ENCODE data around the gene CCNK.

CCNK gene

DNA sequence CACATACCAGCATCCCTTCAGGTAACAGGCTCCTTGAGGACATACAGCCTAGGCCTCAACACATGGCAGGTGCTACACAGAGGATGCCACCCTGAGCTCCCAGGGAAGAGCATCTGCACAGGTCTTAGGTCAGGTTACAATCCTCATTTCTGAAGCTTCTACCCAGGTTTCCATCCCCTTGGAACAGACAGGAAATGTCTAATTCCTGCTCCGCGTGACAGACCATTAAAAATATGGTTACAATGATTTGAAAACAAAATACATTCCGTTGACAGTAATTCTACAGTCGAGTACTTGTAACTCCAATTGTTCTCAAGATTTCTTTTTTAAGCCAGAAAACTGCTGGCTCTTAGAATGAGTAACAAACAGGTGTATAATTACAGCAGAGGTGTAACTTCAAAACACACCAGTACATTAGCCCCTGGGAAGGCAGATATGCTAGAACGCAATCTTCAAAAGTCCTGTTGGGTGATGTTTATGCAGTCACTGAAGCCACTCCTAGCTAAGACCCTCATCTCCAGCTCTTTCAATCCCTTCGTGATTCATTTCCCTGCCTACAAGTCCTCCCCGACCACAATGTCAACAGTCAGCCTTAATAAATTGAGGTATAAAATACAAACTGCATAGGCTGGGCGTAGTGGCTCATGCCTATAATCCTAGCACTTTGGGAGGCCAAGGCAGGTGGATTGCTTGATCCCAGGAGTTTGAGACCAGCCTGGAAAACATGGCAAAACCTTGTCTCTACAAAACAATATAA, 12.2 kb upstream of the CCNK start:
- no peak for DNase-seq (ENCODE audit: low read depth, low spot score)
- no peak overlapping the region for H3K4me3 ChIP-seq (ENCODE audit: low read depth, low read length)
- no peak for TF ChIP-seq CTCF (IDR thresholded peaks at IDR 0.05; ENCODE audit: low read depth, low read length)
- in situ Hi-C loops (cut with HindIII; ENCODE audit: low sequenced_read_pairs), result no loop called here

DNA sequence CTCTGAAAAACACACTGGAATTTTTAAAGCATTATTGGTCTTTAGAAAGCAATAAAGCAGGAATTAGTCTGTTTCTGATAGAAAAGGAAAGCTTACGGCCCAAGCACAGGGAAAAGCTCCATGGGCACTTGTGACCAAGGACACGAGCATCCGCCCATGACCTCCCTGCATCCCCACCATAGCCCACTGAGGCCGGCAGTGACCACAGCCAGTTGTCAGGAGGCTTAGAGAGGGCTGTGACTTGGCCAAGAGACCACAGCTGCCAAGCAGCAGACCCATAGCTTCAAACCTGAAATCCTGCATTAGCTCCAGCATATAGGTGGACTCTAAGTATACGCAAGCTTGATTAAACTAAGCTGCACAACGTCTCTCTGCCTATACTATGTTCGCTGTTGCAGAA, 9.5 kb upstream of the CCNK start:
- TF ChIP-seq CTCF (IDR thresholded peaks at IDR 0.05; ENCODE audit: low read depth, low read length), result no peak

GRCh38 chr14:99472937-99473336, 8.3 kb upstream of the CCNK start:
- no peak for DNase-seq (ENCODE audit: low read depth, low spot score)
- in situ Hi-C loops (cut with HindIII; ENCODE audit: low sequenced_read_pairs), result no loop called here
- TF ChIP-seq CTCF (IDR thresholded peaks at IDR 0.05; ENCODE audit: low read depth, low read length), result no peak
- no peak overlapping the region for H3K4me3 ChIP-seq (ENCODE audit: low read depth, low read length)

More for the DNA sequence above, 9.5 kb upstream of the CCNK start:
- in situ Hi-C loops (cut with HindIII; ENCODE audit: low sequenced_read_pairs), result no loop called here
- H3K4me3 ChIP-seq (ENCODE audit: low read depth, low read length), result no peak overlapping the region
- DNase-seq (ENCODE audit: low read depth, low spot score), result no peak

- TF ChIP-seq CTCF (IDR thresholded peaks at IDR 0.05; ENCODE audit: low read depth, low read length), result no peak
- in situ Hi-C loops (cut with HindIII; ENCODE audit: low sequenced_read_pairs), result no loop called here
- H3K4me3 ChIP-seq (ENCODE audit: low read depth, low read length), result no peak overlapping the region
- DNase-seq (ENCODE audit: low read depth, low spot score), result no peak
Observed at GRCh38 chr14:99473458-99473857, 7.8 kb upstream of the CCNK start.

DNA sequence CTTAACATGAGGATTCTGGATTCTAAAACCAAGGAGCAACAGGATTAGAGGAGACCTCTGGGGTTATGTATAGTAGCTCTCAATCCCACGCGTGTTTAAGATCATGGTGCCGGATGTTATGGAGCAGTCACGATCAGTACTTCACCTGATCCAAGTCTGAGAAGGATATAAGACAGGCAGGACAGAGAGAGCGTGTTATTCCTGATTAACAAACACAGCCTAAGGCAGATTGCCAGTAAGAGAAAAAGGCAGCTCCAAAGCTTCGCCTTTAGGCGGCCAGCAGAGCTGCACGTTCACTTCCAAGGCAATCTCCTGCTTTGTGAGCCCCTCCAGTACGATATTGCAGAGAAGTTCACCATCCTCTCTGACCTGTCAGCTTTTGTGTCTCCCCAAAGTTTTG, 6.0 kb upstream of the CCNK start:
- DNase-seq (ENCODE audit: low read depth, low spot score), result peak; percentile 30
- H3K4me3 ChIP-seq (ENCODE audit: low read depth, low read length), result no peak overlapping the region

GRCh38 chr14:99475660-99476059, 5.5 kb upstream of the CCNK start:
- H3K4me3 ChIP-seq (ENCODE audit: low read depth, low read length), result no peak overlapping the region
- no peak for DNase-seq (ENCODE audit: low read depth, low spot score)
- TF ChIP-seq CTCF (IDR thresholded peaks at IDR 0.05; ENCODE audit: low read depth, low read length), result no peak
- in situ Hi-C loops (cut with HindIII; ENCODE audit: low sequenced_read_pairs), result no loop called here

More for the DNA sequence above, 6.0 kb upstream of the CCNK start:
- in situ Hi-C loops (cut with HindIII; ENCODE audit: low sequenced_read_pairs), result no loop called here
- peak; percentile 11 for TF ChIP-seq CTCF (IDR thresholded peaks at IDR 0.05; ENCODE audit: low read depth, low read length)

Data from astrocyte of the spinal cord (primary cell).